Muscle layer of colon (tissue), 2 donors: Measurements from ENCODE around the gene APOF.
"Not testable (repeated sequence)": the region's sequence is repeated elsewhere in the genome, so short reads cannot be mapped to it uniquely, and the experiment has no call there.

Source experiments
- H3K27ac ChIP-seq: one replicate; pipeline ENCODE4 v1.7.0; 2013; ENCODE audit warnings: low read depth, mild to moderate bottlenecking, low read length, moderate library complexity
- H3K27me3 ChIP-seq, 2 donors: one replicate each; pipeline ENCODE4 v1.7.0; 2013; ENCODE audit warnings: low read length in 2 of 2, mild to moderate bottlenecking in 2 of 2; ENCODE audit not compliant: insufficient read depth in 2 of 2, control insufficient read depth in 1 of 2
- H3K36me3 ChIP-seq: one replicate; pipeline ENCODE4 v1.7.0; 2013; ENCODE audit warnings: mild to moderate bottlenecking, low read length; ENCODE audit not compliant: insufficient read depth
- H3K4me1 ChIP-seq: one replicate; pipeline ENCODE4 v1.7.0; 2013; ENCODE audit warnings: mild to moderate bottlenecking, low read length; ENCODE audit not compliant: insufficient read depth
- H3K4me3 ChIP-seq, 2 donors: one replicate each; pipeline ENCODE4 v1.7.0; 2013; ENCODE audit warnings: low read length in 2 of 2, low read depth in 1 of 2, mild to moderate bottlenecking in 1 of 2, moderate library complexity in 1 of 2
- H3K9ac ChIP-seq: one replicate; pipeline ENCODE4 v1.7.0; 2013; ENCODE audit warnings: low read length
- H3K9me3 ChIP-seq: one replicate; pipeline ENCODE4 v1.7.0; 2013; ENCODE audit warnings: mild to moderate bottlenecking, low read length
- donor health status: abdominal sarcoma.
- donor health status: Adenocarcinoma of cecum.

APOF gene

DNA sequence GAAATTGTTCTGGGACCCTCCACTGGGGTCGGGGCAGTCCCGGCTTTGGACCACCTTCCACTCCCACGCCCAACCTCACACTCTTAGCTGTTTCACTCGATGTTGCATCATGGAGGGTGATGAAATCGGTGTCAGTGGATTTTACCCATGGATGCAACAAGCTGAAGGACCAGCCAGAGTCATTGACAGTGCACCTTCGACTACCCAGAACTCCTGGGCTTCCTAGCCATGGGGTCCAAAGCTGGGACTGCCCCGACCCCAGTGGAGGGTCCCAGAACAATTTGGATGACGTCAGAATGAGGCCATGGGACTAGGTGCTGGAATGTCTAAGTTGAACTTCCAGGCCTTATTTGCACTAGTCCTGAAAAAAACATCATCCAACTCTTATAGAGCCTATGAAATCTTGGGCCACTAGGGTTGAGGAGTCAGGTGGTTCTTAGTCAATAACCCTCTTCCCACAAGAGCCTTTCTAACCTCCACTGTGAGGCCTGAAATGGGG lies 24.9 kb downstream of the APOF start:
- peaks cover 6% of the 10 kb centered on the region for H3K36me3 ChIP-seq
- no peaks in the 10 kb centered on the region for H3K9me3 ChIP-seq
- no peak overlapping the region for H3K4me3 ChIP-seq
- no peak overlapping the region for H3K9ac ChIP-seq
- no peak overlapping the region for H3K27ac ChIP-seq
- no peaks in the 10 kb centered on the region for H3K27me3 ChIP-seq
- peaks cover 11% of the 10 kb centered on the region for H3K4me1 ChIP-seq

DNA sequence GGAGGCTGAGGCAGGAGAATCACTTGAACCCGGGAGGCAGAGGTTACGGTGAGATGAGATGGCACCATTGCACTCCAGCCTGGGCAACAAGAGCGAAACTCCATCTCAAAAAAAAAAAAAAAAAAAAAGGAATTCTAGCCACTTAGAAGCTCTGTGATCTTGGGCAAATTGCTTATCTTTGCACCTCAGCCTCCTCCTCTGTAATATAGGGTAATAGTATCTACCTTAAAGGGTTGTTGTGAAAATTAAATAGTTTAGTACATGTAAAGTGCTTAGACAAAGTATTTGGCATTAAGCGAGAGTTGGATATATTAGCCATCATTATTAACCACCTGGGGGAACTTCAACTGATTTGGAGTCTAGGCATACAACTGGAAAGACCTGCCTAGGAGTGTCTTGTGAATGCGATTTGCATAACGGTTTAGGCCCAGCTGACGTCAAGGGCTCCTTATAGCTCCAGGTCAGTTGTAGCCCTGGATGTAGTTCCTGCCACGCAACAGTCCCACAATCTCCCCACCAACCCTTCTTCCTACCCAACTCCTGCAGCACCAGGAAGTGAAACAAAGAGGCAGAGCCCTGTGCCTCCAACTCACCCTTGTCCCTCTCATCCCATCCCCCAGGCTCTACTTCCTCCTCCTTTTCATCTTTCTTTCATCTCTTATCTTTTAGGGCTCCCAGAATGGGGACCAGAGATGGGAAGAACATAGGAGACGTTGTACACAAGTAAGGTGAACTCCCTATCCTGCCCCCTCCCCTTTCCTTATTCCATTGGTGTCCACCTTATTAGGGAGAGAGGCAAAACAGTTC lies 26.1 kb downstream of the APOF start:
- H3K4me1 ChIP-seq, result peaks cover 14% of the 10 kb centered on the region

DNA sequence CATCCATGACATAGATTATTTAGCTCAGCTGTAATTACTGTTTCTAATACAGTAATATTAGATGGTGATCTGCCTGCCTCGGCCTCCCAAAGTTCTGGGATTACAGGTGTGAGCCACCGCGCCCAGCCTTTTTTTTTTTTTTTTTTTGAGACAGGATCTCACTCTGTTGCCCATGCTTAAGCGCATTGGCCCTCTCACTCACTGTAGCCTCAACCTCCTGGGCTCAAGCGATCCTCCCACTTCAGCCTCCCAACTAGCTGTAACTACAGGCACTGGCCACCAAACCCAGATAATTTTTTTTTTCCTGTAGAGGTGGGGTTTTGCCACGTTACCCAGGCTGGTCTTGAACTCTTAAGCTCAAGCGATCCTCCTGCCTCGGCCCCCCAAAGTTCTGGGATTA lies 27.1 kb downstream of the APOF start:
- peaks cover 14% of the 10 kb centered on the region for H3K4me1 ChIP-seq
- not testable (repeated sequence) for H3K27ac ChIP-seq, H3K4me3 ChIP-seq, H3K36me3 ChIP-seq, H3K27me3 ChIP-seq, H3K9ac ChIP-seq, H3K9me3 ChIP-seq

More for the DNA sequence above, 26.1 kb downstream of the APOF start:
- Histone ChIP-seq H3K36me3 (peaks cover 4% of the 10 kb centered on the region), H3K27me3 (no peaks in the 10 kb centered on the region), H3K9ac (no peak overlapping the region), H3K27ac (no peak overlapping the region), H3K4me3 (no peak overlapping the region), H3K9me3 (no peaks in the 10 kb centered on the region)

DNA sequence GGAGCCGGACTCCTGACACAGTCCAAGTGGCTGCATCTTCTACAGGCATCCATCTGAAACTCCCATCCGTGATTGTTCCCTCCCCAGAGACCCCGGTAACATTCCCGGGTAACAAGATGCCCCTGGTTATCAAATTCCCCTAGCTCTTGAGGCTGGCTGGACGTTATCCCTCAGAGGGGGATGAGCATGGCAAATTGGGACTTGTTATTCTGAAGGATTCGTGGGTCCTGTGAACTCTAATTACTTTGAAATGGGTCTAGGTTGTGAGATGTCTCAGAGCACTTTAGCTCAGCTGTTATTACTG lies 28.2 kb downstream of the APOF start:
- Histone ChIP-seq H3K9me3 (no peaks in the 10 kb centered on the region), H3K27ac (peak overlapping the region; percentile 98), H3K9ac (peak overlapping the region; percentile 86)

DNA sequence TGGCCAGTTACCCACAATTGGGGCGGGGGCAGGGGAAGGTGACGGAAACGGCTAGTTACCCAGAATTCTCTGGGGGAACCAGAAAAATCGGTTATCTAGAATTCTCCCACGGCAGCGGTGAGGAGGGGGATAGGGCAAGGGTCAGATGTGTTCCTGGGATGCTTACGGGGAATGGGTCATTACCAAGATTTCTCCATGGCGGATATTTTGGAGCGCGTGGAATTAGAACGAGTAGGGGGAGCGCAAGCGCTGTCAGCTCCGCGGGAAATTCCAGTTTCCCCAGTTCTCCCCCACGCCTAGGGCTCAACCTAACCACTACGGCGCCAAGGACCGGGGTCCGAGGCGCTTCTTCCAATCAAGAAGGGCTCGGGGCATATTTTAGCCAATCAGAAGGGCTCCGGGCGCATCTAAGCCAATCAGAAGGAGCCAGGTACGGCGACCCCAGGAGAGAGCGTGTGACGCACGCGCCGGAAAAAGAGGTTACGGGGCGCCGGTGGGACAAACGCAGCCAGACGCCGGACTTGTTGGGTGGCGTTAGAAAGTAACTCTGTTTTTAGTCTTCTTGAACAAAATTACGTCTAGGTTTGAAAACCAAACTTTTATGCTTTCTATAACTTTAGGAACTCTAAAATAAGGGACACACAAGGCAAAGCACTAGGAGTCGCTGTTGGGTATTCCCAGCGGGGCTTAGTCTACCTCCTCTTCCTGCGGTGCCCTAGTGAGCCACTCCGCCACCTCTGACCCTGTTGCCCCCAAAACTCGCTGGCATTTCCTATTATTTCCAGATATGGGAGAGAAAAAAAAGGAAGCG lies 28.8 kb downstream of the APOF start, which contains the start of gene PAN2:
Gene PAN2, minus strand, starts transcription at position 322 of the 811 bp plus-strand sequence. CDS start 906 bp downstream, outside the sequence.
- Histone ChIP-seq H3K4me3 (peak within 1 kb of the TSS; percentile 47 to 90), H3K27ac (peak within 1 kb of the TSS; percentile 98), H3K9ac (peak within 1 kb of the TSS; percentile 86), H3K36me3 (no peaks in the 10 kb centered on the region), H3K9me3 (no peaks in the 10 kb centered on the region), H3K4me1 (peaks cover 14% of the 10 kb centered on the region), H3K27me3 (no peaks in the 10 kb centered on the region)

More for the DNA sequence above, 28.2 kb downstream of the APOF start:
- Histone ChIP-seq H3K27me3 (no peaks in the 10 kb centered on the region), H3K36me3 (no peaks in the 10 kb centered on the region), H3K4me1 (peaks cover 14% of the 10 kb centered on the region), H3K4me3 (peak overlapping the region; percentile 44 to 90)

DNA sequence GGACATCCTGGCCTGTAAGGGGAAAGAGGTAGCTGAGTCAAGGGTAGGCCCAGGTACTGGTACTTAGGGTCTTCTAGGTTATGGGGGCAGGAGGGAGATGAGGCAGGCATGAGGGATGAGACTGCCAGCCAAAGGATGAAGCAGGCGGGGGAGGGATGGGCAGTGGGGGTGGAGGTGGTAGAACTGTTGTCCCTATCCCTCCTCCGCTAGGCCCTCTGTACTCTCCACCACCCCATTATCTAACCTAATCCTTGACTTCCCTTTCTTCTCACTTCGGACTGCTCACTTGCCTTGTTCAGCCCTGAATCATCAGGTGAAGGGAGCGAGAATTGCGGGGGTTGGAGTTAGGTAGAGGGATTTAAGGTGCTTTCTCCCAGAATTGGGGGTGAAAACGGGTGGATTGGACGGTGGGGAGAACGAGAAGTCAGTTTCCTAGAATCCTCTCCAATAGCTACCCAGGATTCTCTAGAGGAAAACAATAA lies 29.4 kb downstream of the APOF start:
- Histone ChIP-seq H3K36me3 (peaks cover 2% of the 10 kb centered on the region), H3K4me1 (peaks cover 14% of the 10 kb centered on the region), H3K9ac (peak overlapping the region; percentile 86), H3K27ac (peak overlapping the region; percentile 98), H3K9me3 (no peaks in the 10 kb centered on the region), H3K27me3 (no peaks in the 10 kb centered on the region), H3K4me3 (peak overlapping the region; percentile 47 to 90)

DNA sequence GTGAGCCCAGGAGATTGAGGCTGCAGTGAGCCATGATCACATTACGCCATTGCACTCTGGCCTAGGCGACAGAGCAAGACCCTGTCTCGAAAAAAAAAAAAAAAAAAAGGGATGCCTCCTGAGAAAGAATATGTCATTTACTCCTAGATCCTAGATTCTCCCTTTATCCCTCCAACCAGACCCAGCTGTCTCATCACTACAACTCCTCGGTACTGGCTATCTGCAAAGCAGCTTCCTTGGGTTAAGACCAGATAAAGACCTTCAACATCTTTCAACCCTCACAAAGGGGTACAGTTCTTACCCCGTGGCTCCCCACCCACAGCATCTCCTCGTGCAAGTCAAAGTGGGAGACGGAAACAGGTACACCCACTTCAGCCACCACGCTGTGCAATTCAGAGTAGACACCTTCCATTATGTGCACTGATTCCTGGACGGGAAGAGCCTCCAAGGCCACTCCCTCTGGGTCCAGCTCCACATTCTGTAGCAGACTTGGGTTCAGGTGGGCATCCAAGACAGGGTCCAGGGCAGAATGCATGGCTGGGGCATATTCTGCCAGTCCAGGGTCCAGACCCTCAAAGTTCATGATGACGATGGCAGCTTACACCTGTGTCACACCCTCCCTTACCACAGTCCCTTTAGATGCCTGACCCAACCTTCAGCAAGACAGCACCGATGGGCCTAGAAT lies 30.0 kb downstream of the APOF start:
- Histone ChIP-seq H3K4me3 (peak overlapping the region; percentile 47 to 90), H3K9me3 (no peaks in the 10 kb centered on the region), H3K9ac (peak overlapping the region; percentile 86), H3K4me1 (peaks cover 14% of the 10 kb centered on the region), H3K27me3 (no peaks in the 10 kb centered on the region), H3K27ac (peak overlapping the region; percentile 98), H3K36me3 (peaks cover 7% of the 10 kb centered on the region)

DNA sequence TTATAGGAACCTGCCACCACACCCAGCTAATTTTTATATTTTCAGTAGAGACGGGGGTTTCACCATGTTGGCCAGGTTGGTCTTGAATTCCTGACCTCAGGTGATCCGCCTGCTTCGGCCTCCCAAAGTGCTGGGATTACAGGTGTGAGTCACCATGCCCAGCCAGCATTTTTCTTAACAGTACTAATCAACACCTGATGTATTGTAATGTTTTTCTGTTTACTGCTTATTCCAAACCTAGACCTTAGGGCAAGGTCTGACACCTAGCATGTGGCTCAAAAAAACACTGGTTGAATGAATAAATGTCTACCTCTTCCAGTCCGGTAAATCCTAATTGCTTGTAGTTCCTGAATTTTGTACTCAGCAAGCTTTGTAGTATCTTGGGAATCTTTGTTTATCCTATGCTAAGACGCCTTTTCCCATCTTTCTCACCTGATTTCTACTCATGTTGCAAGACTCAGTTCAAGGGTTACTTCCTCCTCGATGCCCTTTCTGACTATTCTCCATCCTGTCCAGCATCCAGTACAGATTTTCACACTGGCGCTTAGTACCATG lies 31.6 kb downstream of the APOF start:
- Histone ChIP-seq H3K36me3 (peaks cover 24% of the 10 kb centered on the region), H3K27me3 (no peaks in the 10 kb centered on the region), H3K9me3 (no peaks in the 10 kb centered on the region), H3K4me1 (peaks cover 14% of the 10 kb centered on the region), H3K4me3 (no peak overlapping the region), H3K9ac (no peak overlapping the region), H3K27ac (no peak overlapping the region)

DNA sequence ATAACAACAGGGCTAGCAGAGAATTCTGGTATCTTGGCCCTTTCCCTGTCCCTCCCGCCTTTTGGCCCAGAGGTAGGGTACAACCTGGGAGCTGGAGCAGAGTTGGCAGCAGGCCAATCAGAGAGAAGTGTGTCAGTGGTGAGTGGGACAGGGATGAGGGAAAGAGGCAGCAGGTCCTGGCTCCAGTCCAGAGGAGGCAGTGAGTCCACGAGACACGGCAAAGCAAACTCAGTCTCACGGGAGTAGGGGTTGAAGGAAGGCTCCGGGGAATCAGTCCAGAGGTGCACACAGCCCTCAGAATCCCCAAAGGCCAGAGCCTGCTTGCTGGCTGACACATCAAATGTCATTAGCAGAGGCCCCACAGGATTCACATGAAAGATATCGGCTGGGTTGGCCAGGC lies 36.1 kb downstream of the APOF start:
- H3K27me3 ChIP-seq, result no peaks in the 10 kb centered on the region
- no peak overlapping the region for H3K9ac ChIP-seq
- peaks cover 67% of the 10 kb centered on the region for H3K36me3 ChIP-seq
- H3K4me3 ChIP-seq, result no peak overlapping the region
- no peaks in the 10 kb centered on the region for H3K4me1 ChIP-seq
- no peaks in the 10 kb centered on the region for H3K9me3 ChIP-seq
- no peak overlapping the region for H3K27ac ChIP-seq

DNA sequence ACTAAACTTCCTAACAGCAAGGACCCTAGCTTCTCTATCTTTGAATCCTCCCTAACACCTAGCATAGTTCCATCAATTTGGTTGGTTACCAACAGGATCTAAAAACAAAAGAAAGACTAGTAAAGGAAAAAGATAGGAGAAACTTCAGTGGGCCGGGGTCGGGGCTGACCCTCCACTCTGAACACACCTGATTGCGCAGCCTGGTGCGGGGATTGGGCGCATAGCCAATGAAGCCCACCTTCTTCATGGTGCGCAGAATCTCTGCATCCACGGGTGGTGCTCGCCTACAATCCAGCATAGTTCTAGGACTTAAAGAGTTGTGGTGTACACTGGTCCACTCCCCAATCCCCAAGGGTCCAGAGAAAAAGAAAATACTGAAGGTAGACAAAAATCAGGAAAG lies 36.5 kb downstream of the APOF start:
- Histone ChIP-seq H3K4me1 (no peaks in the 10 kb centered on the region), H3K9ac (no peak overlapping the region), H3K27ac (no peak overlapping the region), H3K9me3 (no peaks in the 10 kb centered on the region), H3K4me3 (no peak overlapping the region), H3K36me3 (peaks cover 67% of the 10 kb centered on the region), H3K27me3 (no peaks in the 10 kb centered on the region)

DNA sequence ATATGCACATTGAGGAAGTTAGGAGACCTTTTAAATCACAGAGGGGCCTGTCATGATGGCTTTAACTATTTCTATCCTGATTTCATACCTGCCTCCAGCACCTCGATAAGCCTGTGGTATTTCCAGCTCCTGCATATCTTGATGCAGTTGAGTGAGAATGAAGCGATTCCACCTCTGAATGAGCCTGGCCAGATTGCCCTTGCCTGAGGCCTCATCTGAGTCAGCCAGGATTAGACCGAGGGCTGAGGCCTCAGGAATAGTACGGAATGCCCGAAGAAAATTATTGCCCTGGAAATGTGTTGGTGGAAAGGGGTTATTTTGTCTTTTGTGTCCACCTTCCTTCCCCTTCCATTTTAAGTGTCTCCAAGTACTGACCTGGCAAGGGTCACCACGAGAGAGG lies 38.5 kb downstream of the APOF start:
- H3K4me3 ChIP-seq, result no peak overlapping the region
- no peak overlapping the region for H3K27ac ChIP-seq
- H3K27me3 ChIP-seq, result no peaks in the 10 kb centered on the region
- no peak overlapping the region for H3K9ac ChIP-seq
- H3K4me1 ChIP-seq, result no peaks in the 10 kb centered on the region
- H3K9me3 ChIP-seq, result no peaks in the 10 kb centered on the region
- H3K36me3 ChIP-seq, result peaks cover 77% of the 10 kb centered on the region
